ENCODE measurements around the gene POU6F2.

DNA sequence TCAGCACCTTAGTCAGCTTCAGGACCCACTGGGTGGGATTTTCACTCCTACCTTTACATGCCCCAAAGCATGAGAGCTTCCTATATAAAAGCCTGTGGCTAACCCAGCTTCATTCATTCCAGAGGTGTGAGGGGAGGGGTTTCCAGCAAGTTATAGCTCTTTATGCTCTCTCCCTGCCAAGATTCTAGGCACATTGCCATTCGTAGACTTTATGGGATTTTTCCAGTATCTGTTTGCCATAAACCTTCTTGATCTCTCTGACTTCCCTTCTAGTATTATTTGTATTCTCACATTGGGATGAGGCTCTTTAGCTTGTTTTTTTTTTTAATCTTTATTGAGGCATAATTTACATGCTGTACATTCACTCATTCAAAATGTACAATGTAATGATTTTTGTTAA lies 67.5 kb downstream of the POU6F2 start:
- TF ChIP-seq CTCF (IDR thresholded peaks at IDR 0.05) (no peak), POLR2AphosphoS5 (IDR thresholded peaks at IDR 0.05) (no peak)
